Measurements from ENCODE around the gene EPS15.
"Not testable (repeated sequence)": the region's sequence is repeated elsewhere in the genome, so short reads cannot be mapped to it uniquely, and the experiment has no call there.

Gene EPS15

DNA sequence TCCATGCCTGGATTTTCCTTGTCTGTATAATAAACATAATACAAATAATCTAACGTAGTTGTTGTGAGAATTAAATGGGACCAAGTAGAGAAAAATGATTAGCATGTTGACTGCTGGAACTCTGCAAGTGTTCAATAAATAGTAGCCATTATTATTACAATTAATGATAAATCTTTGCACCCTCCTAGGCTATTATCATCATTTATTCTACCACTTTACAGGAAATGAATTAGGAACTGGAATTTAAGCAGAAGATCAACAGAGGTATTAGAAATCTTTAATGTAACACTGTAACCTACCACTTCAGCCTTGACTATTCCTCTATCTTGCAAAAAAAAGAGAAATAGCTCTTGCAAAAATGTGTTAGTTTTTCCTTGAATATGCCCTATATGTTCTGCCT, 126.8 kb downstream of the EPS15 start:
- no peaks in the 10 kb centered on the region for H3K27me3 ChIP-seq (ENCODE audit: control insufficient read depth, insufficient read depth, low read length, poor library complexity, severe bottlenecking)
- no peak overlapping the region for H3K27ac ChIP-seq (ENCODE audit: insufficient read depth, low read depth, low read length, poor library complexity, severe bottlenecking)
- no peak overlapping the region for H3K4me3 ChIP-seq (ENCODE audit: insufficient read depth, low read depth, low read length)
- H3K36me3 ChIP-seq (ENCODE audit: control insufficient read depth, insufficient read depth, low read length): no peaks in the 10 kb centered on the region
- H3K9me3 ChIP-seq (ENCODE audit: control insufficient read depth, low read length): no peaks in the 10 kb centered on the region
- no CpG with 5 or more reads among the region's 1 CpG for WGBS, 2 experiments
- H3K4me1 ChIP-seq (ENCODE audit: control insufficient read depth, insufficient read depth, low read length): no peaks in the 10 kb centered on the region

DNA sequence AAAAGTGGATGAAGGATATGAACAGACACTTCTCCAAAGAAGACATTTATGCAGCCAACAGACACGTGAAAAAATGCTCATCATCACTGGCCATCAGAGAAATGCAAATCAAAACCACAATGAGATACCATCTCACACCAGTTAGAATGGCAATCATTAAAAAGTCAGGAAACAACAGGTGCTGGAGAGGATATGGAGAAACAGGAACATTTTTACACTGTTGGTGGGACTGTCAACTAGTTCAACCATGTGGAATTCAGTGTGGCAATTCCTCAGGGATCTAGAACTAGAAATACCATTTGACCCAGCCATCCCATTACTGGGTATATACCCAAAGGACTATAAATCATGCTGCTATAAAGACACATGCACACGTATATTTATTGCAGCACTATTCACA, 128.4 kb downstream of the EPS15 start:
- not testable (repeated sequence) for H3K9me3 ChIP-seq (ENCODE audit: control insufficient read depth, low read length); H3K27me3 ChIP-seq (ENCODE audit: control insufficient read depth, insufficient read depth, low read length, poor library complexity, severe bottlenecking); H3K36me3 ChIP-seq (ENCODE audit: control insufficient read depth, insufficient read depth, low read length); H3K27ac ChIP-seq (ENCODE audit: insufficient read depth, low read depth, low read length, poor library complexity, severe bottlenecking); H3K4me3 ChIP-seq (ENCODE audit: insufficient read depth, low read depth, low read length); H3K4me1 ChIP-seq (ENCODE audit: control insufficient read depth, insufficient read depth, low read length)
- no CpG with 5 or more reads among the region's 2 CpGs for WGBS, 2 experiments

DNA sequence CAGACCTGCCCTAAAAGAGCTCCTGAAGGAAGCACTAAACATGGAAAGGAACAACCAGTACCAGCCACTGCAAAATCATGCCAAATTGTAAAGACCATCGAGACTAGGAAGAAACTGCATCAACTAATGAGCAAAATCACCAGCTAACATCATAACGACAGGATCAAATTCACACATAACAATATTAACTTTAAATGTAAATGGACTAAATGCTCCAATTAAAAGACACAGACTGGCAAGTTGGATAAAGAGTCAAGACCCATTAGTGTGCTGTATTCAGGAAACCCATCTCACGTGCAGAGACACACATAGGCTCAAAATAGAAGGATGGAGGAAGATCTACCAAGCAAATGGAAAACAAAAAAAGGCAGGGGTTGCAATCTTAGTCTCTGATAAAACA, 131.8 kb downstream of the EPS15 start:
- not testable (repeated sequence) for H3K27ac ChIP-seq (ENCODE audit: insufficient read depth, low read depth, low read length, poor library complexity, severe bottlenecking); H3K4me1 ChIP-seq (ENCODE audit: control insufficient read depth, insufficient read depth, low read length); H3K36me3 ChIP-seq (ENCODE audit: control insufficient read depth, insufficient read depth, low read length); H3K4me3 ChIP-seq (ENCODE audit: insufficient read depth, low read depth, low read length); H3K27me3 ChIP-seq (ENCODE audit: control insufficient read depth, insufficient read depth, low read length, poor library complexity, severe bottlenecking); H3K9me3 ChIP-seq (ENCODE audit: control insufficient read depth, low read length)
- WGBS, 2 experiments: no CpG with 5 or more reads among the region's 3 CpGs

DNA sequence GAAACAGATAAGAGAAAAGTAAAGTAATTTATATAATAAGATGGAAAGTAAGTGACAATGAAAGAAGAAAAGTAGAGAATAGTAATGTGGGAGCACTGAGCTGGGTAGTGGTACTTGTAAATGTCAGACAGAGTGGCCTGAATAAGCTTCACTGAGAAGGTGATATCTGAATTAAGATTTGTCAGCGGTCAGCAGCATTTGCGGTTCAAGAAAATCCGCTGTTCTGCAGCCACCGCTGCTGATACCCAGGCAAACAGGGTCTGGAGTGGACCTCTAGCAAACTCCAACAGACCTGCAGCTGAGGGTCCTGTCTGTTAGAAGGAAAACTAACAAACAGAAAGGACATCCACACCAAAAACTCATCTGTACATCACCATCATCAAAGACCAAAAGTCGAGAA, 132.8 kb downstream of the EPS15 start:
- H3K4me3 ChIP-seq (ENCODE audit: insufficient read depth, low read depth, low read length); H3K27me3 ChIP-seq (ENCODE audit: control insufficient read depth, insufficient read depth, low read length, poor library complexity, severe bottlenecking); H3K36me3 ChIP-seq (ENCODE audit: control insufficient read depth, insufficient read depth, low read length); H3K9me3 ChIP-seq (ENCODE audit: control insufficient read depth, low read length); H3K27ac ChIP-seq (ENCODE audit: insufficient read depth, low read depth, low read length, poor library complexity, severe bottlenecking); H3K4me1 ChIP-seq (ENCODE audit: control insufficient read depth, insufficient read depth, low read length): not testable (repeated sequence)
- WGBS, 2 experiments: 83 to 99% methylated on average over 4 to 5 of the region's 5 CpGs

DNA sequence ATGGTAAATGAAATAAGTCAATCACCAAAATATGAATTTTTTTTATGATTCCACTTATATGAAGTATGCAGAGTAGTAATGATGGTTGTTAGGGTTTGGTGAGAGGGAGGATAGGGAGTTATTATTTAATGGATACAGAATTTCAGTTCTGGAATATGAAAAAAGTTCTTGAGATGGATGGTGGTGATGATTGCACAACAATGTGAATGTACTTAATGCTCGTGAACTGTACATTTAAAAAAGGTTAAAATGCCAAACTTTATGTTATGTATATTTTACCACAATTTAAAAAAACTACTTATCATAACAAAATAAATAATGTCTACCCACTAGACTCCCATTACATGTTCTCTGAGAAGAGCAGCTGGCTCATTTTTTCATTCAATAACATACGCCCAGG, 133.3 kb downstream of the EPS15 start:
- Histone ChIP-seq H3K27me3 (ENCODE audit: control insufficient read depth, insufficient read depth, low read length, poor library complexity, severe bottlenecking) (no peaks in the 10 kb centered on the region), H3K4me3 (ENCODE audit: insufficient read depth, low read depth, low read length) (no peak overlapping the region), H3K27ac (ENCODE audit: insufficient read depth, low read depth, low read length, poor library complexity, severe bottlenecking) (no peak overlapping the region), H3K4me1 (ENCODE audit: control insufficient read depth, insufficient read depth, low read length) (no peaks in the 10 kb centered on the region), H3K9me3 (ENCODE audit: control insufficient read depth, low read length) (peaks cover 4% of the 10 kb centered on the region), H3K36me3 (ENCODE audit: control insufficient read depth, insufficient read depth, low read length) (peaks cover 4% of the 10 kb centered on the region)
- WGBS, 2 experiments: 80 to 90% methylated on average over 1 to 2 of the region's 2 CpGs

DNA sequence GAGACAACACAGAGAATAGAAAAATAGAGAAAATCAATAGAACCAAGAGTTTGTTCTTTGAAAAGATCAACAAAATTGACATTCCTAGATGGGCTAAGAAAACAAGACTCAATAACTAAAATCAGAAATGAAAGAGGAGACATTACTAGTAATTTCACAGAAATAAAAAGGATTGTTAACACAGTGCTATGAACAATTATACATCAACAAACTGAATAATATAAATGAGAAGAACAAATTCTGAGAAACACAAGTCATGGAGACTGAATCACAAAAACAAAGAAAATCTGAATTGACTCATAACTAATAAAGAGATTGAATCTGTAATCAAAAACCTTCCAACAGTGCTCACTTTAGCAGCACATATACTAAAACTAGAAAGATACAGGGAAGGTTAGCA, 137.1 kb downstream of the EPS15 start:
- Histone ChIP-seq H3K27ac (ENCODE audit: insufficient read depth, low read depth, low read length, poor library complexity, severe bottlenecking) (no peak overlapping the region), H3K4me1 (ENCODE audit: control insufficient read depth, insufficient read depth, low read length) (no peaks in the 10 kb centered on the region), H3K36me3 (ENCODE audit: control insufficient read depth, insufficient read depth, low read length) (peaks cover 4% of the 10 kb centered on the region), H3K27me3 (ENCODE audit: control insufficient read depth, insufficient read depth, low read length, poor library complexity, severe bottlenecking) (no peaks in the 10 kb centered on the region), H3K9me3 (ENCODE audit: control insufficient read depth, low read length) (peaks cover 4% of the 10 kb centered on the region), H3K4me3 (ENCODE audit: insufficient read depth, low read depth, low read length) (no peak overlapping the region)

DNA sequence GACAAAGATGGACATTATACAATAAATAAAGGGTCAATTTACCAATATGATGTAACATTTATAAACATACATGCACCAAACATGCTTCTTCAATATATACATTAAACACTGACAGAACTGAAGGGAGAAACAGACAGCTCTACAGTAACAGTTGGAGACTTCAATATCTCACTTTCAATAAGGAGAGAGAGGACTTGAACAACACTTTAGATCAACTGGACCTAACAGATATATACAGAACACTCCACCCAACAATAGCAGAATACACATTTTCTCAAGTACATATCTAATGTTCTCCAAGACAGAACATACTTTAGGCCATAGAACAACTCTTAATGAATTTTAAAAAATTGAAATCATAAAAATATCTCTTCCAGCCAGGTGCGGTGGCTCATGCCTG, 138.1 kb downstream of the EPS15 start:
- Histone ChIP-seq H3K27me3 (ENCODE audit: control insufficient read depth, insufficient read depth, low read length, poor library complexity, severe bottlenecking) (no peaks in the 10 kb centered on the region), H3K9me3 (ENCODE audit: control insufficient read depth, low read length) (peaks cover 4% of the 10 kb centered on the region), H3K27ac (ENCODE audit: insufficient read depth, low read depth, low read length, poor library complexity, severe bottlenecking) (no peak overlapping the region), H3K36me3 (ENCODE audit: control insufficient read depth, insufficient read depth, low read length) (peaks cover 4% of the 10 kb centered on the region), H3K4me3 (ENCODE audit: insufficient read depth, low read depth, low read length) (no peak overlapping the region), H3K4me1 (ENCODE audit: control insufficient read depth, insufficient read depth, low read length) (no peaks in the 10 kb centered on the region)
- 94 to 98% methylated on average over 1 of the region's 1 CpG for WGBS, 2 experiments

DNA sequence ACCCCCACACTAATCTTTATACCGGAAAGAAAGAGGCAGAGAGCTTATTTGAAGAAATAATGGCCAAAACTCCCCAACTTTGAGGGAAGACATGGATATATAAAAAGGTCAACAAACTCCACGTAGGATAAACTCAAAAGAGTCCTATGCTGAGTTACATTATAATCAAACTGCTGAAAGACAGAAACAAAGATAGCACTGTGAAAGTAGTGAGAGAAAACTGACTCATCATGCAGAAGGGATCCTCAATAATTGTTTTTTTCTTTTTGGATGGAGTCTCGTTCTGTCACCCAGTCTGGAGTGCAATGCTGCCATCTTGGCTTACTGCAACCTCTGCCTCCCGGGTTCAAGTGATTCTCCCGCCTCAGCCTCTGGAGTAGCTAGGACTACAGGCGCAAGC, 140.2 kb downstream of the EPS15 start:
- Histone ChIP-seq H3K27me3 (ENCODE audit: control insufficient read depth, insufficient read depth, low read length, poor library complexity, severe bottlenecking) (no peaks in the 10 kb centered on the region), H3K9me3 (ENCODE audit: control insufficient read depth, low read length) (no peaks in the 10 kb centered on the region), H3K4me3 (ENCODE audit: insufficient read depth, low read depth, low read length) (no peak overlapping the region), H3K4me1 (ENCODE audit: control insufficient read depth, insufficient read depth, low read length) (no peaks in the 10 kb centered on the region), H3K27ac (ENCODE audit: insufficient read depth, low read depth, low read length, poor library complexity, severe bottlenecking) (no peak overlapping the region), H3K36me3 (ENCODE audit: control insufficient read depth, insufficient read depth, low read length) (no peaks in the 10 kb centered on the region)
- WGBS, 2 experiments: 92 to 94% methylated on average over 5 to 6 of the region's 6 CpGs

DNA sequence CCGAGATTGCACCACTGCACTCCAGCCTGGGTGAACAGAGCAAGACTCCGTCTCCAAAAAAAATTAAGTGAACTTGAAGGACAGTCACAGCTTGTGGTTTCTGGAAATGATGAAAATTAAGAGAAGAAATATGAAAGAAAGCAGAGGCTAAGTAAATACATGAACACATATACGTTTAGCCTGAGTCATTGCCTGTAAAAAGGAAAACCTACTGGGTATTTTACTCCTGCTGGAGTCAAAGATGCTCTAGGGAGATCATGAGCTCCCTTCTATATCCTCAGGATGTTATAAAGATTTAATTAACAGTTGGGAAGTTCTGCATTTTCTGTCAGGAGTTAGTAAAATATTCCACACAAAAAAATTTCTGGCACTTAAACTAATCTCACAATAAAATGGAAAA, 145.2 kb downstream of the EPS15 start:
- H3K4me1 ChIP-seq (ENCODE audit: control insufficient read depth, insufficient read depth, low read length): no peaks in the 10 kb centered on the region
- H3K27me3 ChIP-seq (ENCODE audit: control insufficient read depth, insufficient read depth, low read length, poor library complexity, severe bottlenecking): no peaks in the 10 kb centered on the region
- H3K4me3 ChIP-seq (ENCODE audit: insufficient read depth, low read depth, low read length): no peak overlapping the region
- H3K27ac ChIP-seq (ENCODE audit: insufficient read depth, low read depth, low read length, poor library complexity, severe bottlenecking): no peak overlapping the region
- peaks cover 3% of the 10 kb centered on the region for H3K36me3 ChIP-seq (ENCODE audit: control insufficient read depth, insufficient read depth, low read length)
- 93 to 94% methylated on average over 3 of the region's 3 CpGs for WGBS, 2 experiments
- no peaks in the 10 kb centered on the region for H3K9me3 ChIP-seq (ENCODE audit: control insufficient read depth, low read length)

DNA sequence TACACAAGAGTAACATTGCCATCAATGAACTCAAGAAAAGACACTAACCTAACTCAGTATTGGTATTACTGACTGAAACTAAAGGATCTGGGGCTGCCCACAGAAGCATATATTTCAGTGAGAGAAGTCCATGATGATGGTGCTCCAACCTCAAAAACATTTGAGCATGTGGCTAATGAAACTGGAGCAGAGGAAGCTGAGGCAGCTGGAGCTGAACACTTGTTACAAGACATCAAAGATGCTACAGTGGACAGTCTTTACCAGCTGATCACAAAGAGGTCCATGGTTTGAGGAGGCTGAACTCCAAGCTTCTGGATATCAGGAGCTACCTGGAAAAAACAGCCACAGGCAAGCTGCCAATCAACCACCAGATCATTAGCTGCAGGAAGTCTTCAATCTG, 146.5 kb downstream of the EPS15 start:
- H3K27me3 ChIP-seq (ENCODE audit: control insufficient read depth, insufficient read depth, low read length, poor library complexity, severe bottlenecking): no peaks in the 10 kb centered on the region
- no peaks in the 10 kb centered on the region for H3K4me1 ChIP-seq (ENCODE audit: control insufficient read depth, insufficient read depth, low read length)
- no peak overlapping the region for H3K27ac ChIP-seq (ENCODE audit: insufficient read depth, low read depth, low read length, poor library complexity, severe bottlenecking)
- H3K4me3 ChIP-seq (ENCODE audit: insufficient read depth, low read depth, low read length): no peak overlapping the region
- H3K36me3 ChIP-seq (ENCODE audit: control insufficient read depth, insufficient read depth, low read length): peaks cover 3% of the 10 kb centered on the region
- H3K9me3 ChIP-seq (ENCODE audit: control insufficient read depth, low read length): no peaks in the 10 kb centered on the region

DNA sequence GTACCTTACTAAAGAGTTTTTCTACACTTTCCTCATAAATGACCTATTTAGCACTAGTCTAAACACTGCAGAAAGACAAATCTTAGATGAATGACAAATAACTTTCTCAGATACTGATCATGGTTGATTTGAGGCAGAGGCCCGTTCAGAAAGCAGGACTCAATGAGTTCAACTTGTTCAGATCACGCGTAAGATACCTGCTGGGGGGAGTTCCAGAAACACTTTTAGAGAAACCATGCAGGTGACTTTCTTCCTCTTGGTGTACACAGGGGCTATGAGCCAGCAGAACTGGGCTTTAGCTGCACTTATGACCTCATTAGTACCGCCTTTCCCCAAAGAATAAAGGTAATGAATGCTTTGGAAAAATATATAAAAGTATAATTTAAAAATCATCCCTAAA, 149.9 kb downstream of the EPS15 start:
- Histone ChIP-seq H3K27me3 (ENCODE audit: control insufficient read depth, insufficient read depth, low read length, poor library complexity, severe bottlenecking) (no peaks in the 10 kb centered on the region), H3K36me3 (ENCODE audit: control insufficient read depth, insufficient read depth, low read length) (peaks cover 8% of the 10 kb centered on the region), H3K9me3 (ENCODE audit: control insufficient read depth, low read length) (no peaks in the 10 kb centered on the region), H3K27ac (ENCODE audit: insufficient read depth, low read depth, low read length, poor library complexity, severe bottlenecking) (no peak overlapping the region), H3K4me1 (ENCODE audit: control insufficient read depth, insufficient read depth, low read length) (no peaks in the 10 kb centered on the region), H3K4me3 (ENCODE audit: insufficient read depth, low read depth, low read length) (no peak overlapping the region)
- WGBS, 2 experiments: 89 to 95% methylated on average over 3 to 4 of the region's 4 CpGs
